Chondrocyte (in vitro differentiated cells): ENCODE measurements around the gene TSSK2. TPM values are rescaled to one million over a fixed set of nuclear protein-coding genes. Genes with fewer than 3 reads are reported as not detected.

ENCODE experiments used
- DNase-seq: peaks from one replicate; pipeline ENCODE4 v3.0.0; 2021; ENCODE audit warnings: mixed read lengths, low spot score
- H3K27ac Mint-ChIP-seq: one replicate; pipeline ENCODE4 v1.8.0; 2021; ENCODE audit warnings: mild to moderate bottlenecking, moderate library complexity, mixed read lengths; ENCODE audit not compliant: unreplicated experiment
- H3K27me3 Mint-ChIP-seq: 2 replicates; pipeline ENCODE4 v1.8.0; 2021; ENCODE audit warnings: low read depth, mixed read lengths
- H3K36me3 Mint-ChIP-seq: 2 replicates; pipeline ENCODE4 v1.8.0; 2021; ENCODE audit warnings: low read depth, mixed read lengths
- H3K4me1 Mint-ChIP-seq: 2 replicates; pipeline ENCODE4 v1.8.0; 2021; ENCODE audit warnings: low read depth, mild to moderate bottlenecking, mixed read lengths
- H3K4me3 Mint-ChIP-seq: one replicate; pipeline ENCODE4 v1.8.0; 2021; ENCODE audit warnings: mild to moderate bottlenecking, moderate library complexity, mixed read lengths; ENCODE audit not compliant: unreplicated experiment
- H3K9me3 Mint-ChIP-seq: 2 replicates; pipeline ENCODE4 v1.8.0; 2021; ENCODE audit warnings: low read depth, mixed read lengths
- CTCF ChIP-seq: fragments of 200-600 bp; sonication (generic); IDR thresholded peaks from 2 replicates; pipeline ENCODE4 v1.5.0; 2021; ENCODE audit warnings: antibody characterized with exemption, mild to moderate bottlenecking, moderate library complexity
- total RNA-seq: library from RNA; stranded (reverse); gene quantifications from 3 replicates; pipeline ENCODE4 v1.2.1, GENCODE V29; 2021

The TSSK2 gene
- total RNA-seq, 1 donor from 2014 or later = not detected

DNA sequence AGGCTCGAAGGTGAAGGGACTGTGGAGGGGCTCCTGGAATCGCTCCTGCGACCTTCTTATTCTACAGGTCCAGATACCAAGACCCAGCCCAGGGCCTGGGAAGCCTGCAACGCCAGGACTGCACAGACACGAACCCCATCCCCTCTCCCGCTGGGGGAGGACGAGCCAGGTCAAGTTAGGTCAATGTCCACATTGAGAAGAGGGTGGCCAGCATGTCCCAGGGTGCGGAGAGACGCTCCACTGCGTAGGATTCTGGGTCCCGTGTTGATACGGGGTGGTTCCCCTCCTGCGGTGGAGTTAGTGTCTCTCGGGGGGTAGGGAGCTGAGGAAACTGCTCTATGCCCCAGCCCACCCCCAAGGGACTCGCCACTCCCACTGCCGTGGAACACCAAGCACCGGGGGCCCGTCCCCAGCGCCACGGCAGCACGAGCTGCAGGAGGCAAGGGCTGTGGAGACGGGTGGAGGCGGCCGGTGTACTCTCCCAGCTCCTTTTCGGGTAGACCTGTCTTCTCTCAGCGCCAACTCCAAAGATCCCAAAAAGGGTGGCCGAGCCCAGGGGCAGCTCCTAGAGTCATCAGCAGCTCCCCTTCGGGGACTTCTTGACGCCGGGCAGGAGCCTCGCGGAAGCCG, 17.4 kb downstream of the TSSK2 start:
- no peak for TF ChIP-seq CTCF
- Mint-ChIP-seq H3K4me3 (no peak overlapping the region), H3K36me3 (peaks cover 11% of the 10 kb centered on the region), H3K9me3 (peaks cover 4% of the 10 kb centered on the region), H3K27me3 (peaks cover 35% of the 10 kb centered on the region), H3K4me1 (peaks cover 19% of the 10 kb centered on the region), H3K27ac (no peak overlapping the region)
- DNase-seq = peak; percentile 91

- Mint-ChIP-seq H3K36me3 (peaks cover 8% of the 10 kb centered on the region), H3K27ac (no peak overlapping the region), H3K27me3 (peaks cover 39% of the 10 kb centered on the region), H3K4me1 (peaks cover 12% of the 10 kb centered on the region), H3K4me3 (peak overlapping the region; percentile 6), H3K9me3 (peaks cover 4% of the 10 kb centered on the region)
- DNase-seq = peak; percentile 82
- TF ChIP-seq CTCF = no peak
Observed at GRCh38 chr22:19149047-19149883, 18.2 kb downstream of the TSSK2 start.

GRCh38 chr22:19149991-19150390, 18.9 kb downstream of the TSSK2 start, which contains the start of gene GSC2:
Gene GSC2 (minus strand): TSS chr22:19150292. CDS start chr22:19150283, 9 bp downstream.
- H3K27me3 Mint-ChIP-seq = peaks cover 41% of the 10 kb centered on the region
- no peak for TF ChIP-seq CTCF
- no peak within 1 kb of the TSS for H3K27ac Mint-ChIP-seq
- H3K9me3 Mint-ChIP-seq = peaks cover 4% of the 10 kb centered on the region
- H3K4me3 Mint-ChIP-seq = peak within 1 kb of the TSS; percentile 12
- H3K4me1 Mint-ChIP-seq = peaks cover 5% of the 10 kb centered on the region
- H3K36me3 Mint-ChIP-seq = peaks cover 8% of the 10 kb centered on the region
- no peak for DNase-seq

- H3K4me1 Mint-ChIP-seq = peaks cover 5% of the 10 kb centered on the region
- H3K27ac Mint-ChIP-seq = no peak overlapping the region
- peaks cover 4% of the 10 kb centered on the region for H3K9me3 Mint-ChIP-seq
- H3K36me3 Mint-ChIP-seq = peaks cover 8% of the 10 kb centered on the region
- H3K4me3 Mint-ChIP-seq = peak overlapping the region; percentile 12
- peak; percentile 84 for DNase-seq
- TF ChIP-seq CTCF = no peak
- H3K27me3 Mint-ChIP-seq = peaks cover 42% of the 10 kb centered on the region
Observed at GRCh38 chr22:19150482-19151328, 19.6 kb downstream of the TSSK2 start.
